Measurements from ENCODE around the gene SSPN.
"Not testable (repeated sequence)": the region's sequence is repeated elsewhere in the genome, so short reads cannot be mapped to it uniquely, and the experiment has no call there.

Gene SSPN

DNA sequence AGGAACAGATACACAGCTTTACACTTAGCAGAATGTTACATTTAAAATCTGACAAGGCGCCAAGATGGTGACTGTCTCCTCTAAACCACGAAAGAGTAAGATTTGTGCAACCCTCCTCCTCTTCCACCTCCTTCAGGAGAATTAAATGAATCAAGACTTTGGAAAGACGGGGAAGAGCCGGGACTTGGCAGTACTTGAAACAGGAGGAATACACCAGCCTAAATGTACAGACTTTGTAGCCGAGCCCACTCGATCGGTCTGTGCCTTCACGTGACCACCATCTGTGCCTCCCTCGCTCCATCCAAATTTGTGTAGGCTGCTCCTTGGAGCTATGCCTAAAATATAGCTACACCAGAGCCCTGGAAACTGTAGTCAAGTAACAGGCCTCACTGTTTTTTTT, 38.3 kb downstream of the SSPN start:
- H3K9me3 ChIP-seq (ENCODE audit: low read length), result no peaks in the 10 kb centered on the region
- H3K4me1 ChIP-seq (ENCODE audit: insufficient read depth, low read length), result peaks cover 10% of the 10 kb centered on the region
- no peak overlapping the region for H3K4me3 ChIP-seq (ENCODE audit: low read depth in 1 of 2, low read length in 2 of 2)
- H3K27me3 ChIP-seq (ENCODE audit: control insufficient read depth in 1 of 2, insufficient read depth in 2 of 2, low read length in 2 of 2), result no peaks in the 10 kb centered on the region
- H3K36me3 ChIP-seq (ENCODE audit: insufficient read depth, low read length), result no peaks in the 10 kb centered on the region
- H3K27ac ChIP-seq (ENCODE audit: low read depth, low read length), result peak overlapping the region; percentile 30
- no peak overlapping the region for H3K9ac ChIP-seq (ENCODE audit: low read length)

DNA sequence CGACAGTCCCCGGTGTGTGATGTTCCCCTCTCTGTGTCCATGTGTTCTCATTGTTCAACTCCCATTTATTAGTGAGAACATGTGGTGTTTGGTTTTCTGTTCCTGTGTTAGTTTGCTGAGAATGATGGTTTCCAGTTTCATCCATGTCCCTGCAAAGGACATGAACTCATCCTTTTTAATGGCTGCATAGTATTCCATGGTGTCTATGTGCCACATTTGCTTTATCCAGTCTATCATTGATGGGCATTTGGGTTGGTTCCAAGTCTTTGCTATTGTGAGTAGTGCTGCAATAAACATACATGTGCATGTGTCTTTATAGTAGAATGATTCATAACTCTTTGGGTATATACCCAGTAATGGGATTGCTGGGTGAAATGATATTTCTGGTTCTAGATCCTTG, 40.1 kb downstream of the SSPN start:
- not testable (repeated sequence) for H3K27ac ChIP-seq (ENCODE audit: low read depth, low read length); H3K27me3 ChIP-seq (ENCODE audit: control insufficient read depth in 1 of 2, insufficient read depth in 2 of 2, low read length in 2 of 2); H3K9ac ChIP-seq (ENCODE audit: low read length); H3K36me3 ChIP-seq (ENCODE audit: insufficient read depth, low read length); H3K4me3 ChIP-seq (ENCODE audit: low read depth in 1 of 2, low read length in 2 of 2); H3K9me3 ChIP-seq (ENCODE audit: low read length)
- H3K4me1 ChIP-seq (ENCODE audit: insufficient read depth, low read length), result peaks cover 27% of the 10 kb centered on the region

DNA sequence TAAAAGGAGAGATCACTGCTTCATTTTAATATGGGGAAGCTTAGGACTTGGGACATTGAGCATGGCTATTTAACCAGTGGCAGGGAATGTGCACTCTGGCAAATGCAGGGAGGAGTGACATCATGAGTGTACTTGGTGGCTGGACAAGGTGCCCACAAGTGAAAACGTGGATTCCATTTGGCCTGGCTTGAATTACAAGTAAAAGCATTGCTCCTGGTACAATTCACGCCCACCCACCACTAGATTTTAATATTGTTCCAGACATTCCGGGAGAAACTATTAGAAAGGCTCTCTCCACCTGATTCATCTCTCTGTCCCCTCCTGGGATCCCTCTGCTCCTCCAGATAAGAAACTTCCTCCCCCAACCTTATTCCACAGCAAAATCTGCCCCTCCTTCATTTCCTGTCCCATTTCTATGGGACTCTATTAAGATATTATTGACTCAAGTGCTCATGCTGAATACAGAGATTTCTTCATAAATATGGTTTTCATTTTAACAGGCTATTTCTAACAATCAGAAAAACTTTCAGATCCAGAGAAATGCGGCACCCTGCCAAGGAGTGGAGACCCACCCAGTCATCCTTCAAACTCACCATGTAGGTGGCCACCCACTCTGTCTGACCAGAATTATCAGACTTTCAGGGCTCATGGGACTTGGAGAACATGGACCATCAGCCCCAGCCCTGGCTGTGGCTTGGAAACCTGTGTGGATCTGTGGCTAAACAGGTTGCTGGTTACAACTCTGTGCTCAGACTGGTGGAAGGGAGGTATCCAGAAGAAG, 43.2 kb downstream of the SSPN start:
- H3K9me3 ChIP-seq (ENCODE audit: low read length), result no peaks in the 10 kb centered on the region
- H3K9ac ChIP-seq (ENCODE audit: low read length), result no peak overlapping the region
- H3K4me3 ChIP-seq (ENCODE audit: low read depth in 1 of 2, low read length in 2 of 2), result no peak overlapping the region
- no peak overlapping the region for H3K27ac ChIP-seq (ENCODE audit: low read depth, low read length)
- H3K4me1 ChIP-seq (ENCODE audit: insufficient read depth, low read length), result peaks cover 26% of the 10 kb centered on the region
- no peaks in the 10 kb centered on the region for H3K27me3 ChIP-seq (ENCODE audit: control insufficient read depth in 1 of 2, insufficient read depth in 2 of 2, low read length in 2 of 2)
- no peaks in the 10 kb centered on the region for H3K36me3 ChIP-seq (ENCODE audit: insufficient read depth, low read length)

GRCh38 chr12:26239122-26239851, 43.9 kb downstream of the SSPN start:
- H3K9ac ChIP-seq (ENCODE audit: low read length), result no peak overlapping the region
- no peaks in the 10 kb centered on the region for H3K36me3 ChIP-seq (ENCODE audit: insufficient read depth, low read length)
- no peak overlapping the region for H3K4me3 ChIP-seq (ENCODE audit: low read depth in 1 of 2, low read length in 2 of 2)
- H3K9me3 ChIP-seq (ENCODE audit: low read length), result no peaks in the 10 kb centered on the region
- H3K4me1 ChIP-seq (ENCODE audit: insufficient read depth, low read length), result peaks cover 19% of the 10 kb centered on the region
- H3K27ac ChIP-seq (ENCODE audit: low read depth, low read length), result no peak overlapping the region
- H3K27me3 ChIP-seq (ENCODE audit: control insufficient read depth in 1 of 2, insufficient read depth in 2 of 2, low read length in 2 of 2), result no peaks in the 10 kb centered on the region

GRCh38 chr12:26239852-26240815, 44.8 kb downstream of the SSPN start:
- no peak overlapping the region for H3K9ac ChIP-seq (ENCODE audit: low read length)
- no peaks in the 10 kb centered on the region for H3K36me3 ChIP-seq (ENCODE audit: insufficient read depth, low read length)
- peaks cover 19% of the 10 kb centered on the region for H3K4me1 ChIP-seq (ENCODE audit: insufficient read depth, low read length)
- no peak overlapping the region for H3K27ac ChIP-seq (ENCODE audit: low read depth, low read length)
- H3K9me3 ChIP-seq (ENCODE audit: low read length), result no peaks in the 10 kb centered on the region
- no peak overlapping the region for H3K4me3 ChIP-seq (ENCODE audit: low read depth in 1 of 2, low read length in 2 of 2)
- H3K27me3 ChIP-seq (ENCODE audit: control insufficient read depth in 1 of 2, insufficient read depth in 2 of 2, low read length in 2 of 2), result no peaks in the 10 kb centered on the region

DNA sequence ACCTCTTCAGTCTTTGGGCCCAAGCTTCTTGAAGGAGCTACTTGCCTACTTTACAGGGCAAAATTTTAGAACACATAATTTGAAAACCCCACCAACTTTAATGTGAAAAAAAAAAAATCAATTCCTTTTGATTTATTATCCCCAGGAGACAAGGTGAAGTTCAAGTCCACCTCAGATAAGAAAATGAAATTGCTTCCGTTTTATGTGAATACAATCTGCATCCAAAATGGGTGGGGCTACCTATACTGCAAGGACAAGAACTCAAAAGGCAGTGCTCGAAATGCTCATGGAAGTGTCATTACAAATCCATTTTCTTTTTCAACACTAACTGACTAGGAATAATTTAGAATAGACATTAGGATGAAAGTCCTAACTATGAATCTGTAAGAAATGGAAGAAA, 45.7 kb downstream of the SSPN start:
- no peaks in the 10 kb centered on the region for H3K27me3 ChIP-seq (ENCODE audit: control insufficient read depth in 1 of 2, insufficient read depth in 2 of 2, low read length in 2 of 2)
- H3K36me3 ChIP-seq (ENCODE audit: insufficient read depth, low read length), result no peaks in the 10 kb centered on the region
- peaks cover 19% of the 10 kb centered on the region for H3K4me1 ChIP-seq (ENCODE audit: insufficient read depth, low read length)
- H3K27ac ChIP-seq (ENCODE audit: low read depth, low read length), result no peak overlapping the region
- H3K9me3 ChIP-seq (ENCODE audit: low read length), result no peaks in the 10 kb centered on the region
- no peak overlapping the region for H3K9ac ChIP-seq (ENCODE audit: low read length)
- no peak overlapping the region for H3K4me3 ChIP-seq (ENCODE audit: low read depth in 1 of 2, low read length in 2 of 2)

DNA sequence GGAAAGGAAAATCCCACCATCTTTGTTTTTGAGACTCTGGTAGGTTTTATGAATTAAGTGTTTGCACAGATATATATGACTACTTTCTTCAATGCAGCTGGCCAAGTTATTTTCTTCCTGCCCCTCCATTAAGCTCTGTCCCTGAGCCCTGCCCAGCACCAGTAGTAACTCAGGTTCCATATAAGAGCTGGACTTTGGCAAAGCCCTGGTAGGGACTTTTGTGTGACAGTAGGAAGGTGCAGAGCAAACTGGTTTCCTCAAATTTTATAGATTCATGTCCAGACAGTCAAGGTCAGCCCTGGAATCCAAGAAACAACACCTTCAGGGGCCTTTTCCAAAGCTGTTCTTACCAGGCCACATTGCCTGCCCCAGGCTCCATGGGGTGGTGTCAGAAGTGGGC, 47.3 kb downstream of the SSPN start:
- Histone ChIP-seq H3K4me3 (ENCODE audit: low read depth in 1 of 2, low read length in 2 of 2) (no peak overlapping the region), H3K27me3 (ENCODE audit: control insufficient read depth in 1 of 2, insufficient read depth in 2 of 2, low read length in 2 of 2) (no peaks in the 10 kb centered on the region), H3K4me1 (ENCODE audit: insufficient read depth, low read length) (peaks cover 19% of the 10 kb centered on the region), H3K36me3 (ENCODE audit: insufficient read depth, low read length) (no peaks in the 10 kb centered on the region), H3K27ac (ENCODE audit: low read depth, low read length) (no peak overlapping the region), H3K9me3 (ENCODE audit: low read length) (no peaks in the 10 kb centered on the region), H3K9ac (ENCODE audit: low read length) (no peak overlapping the region)

GRCh38 chr12:26244503-26244902, 49.1 kb downstream of the SSPN start:
- H3K4me1 ChIP-seq (ENCODE audit: insufficient read depth, low read length), result peaks cover 11% of the 10 kb centered on the region
- H3K27me3 ChIP-seq (ENCODE audit: control insufficient read depth in 1 of 2, insufficient read depth in 2 of 2, low read length in 2 of 2), result no peaks in the 10 kb centered on the region
- no peak overlapping the region for H3K4me3 ChIP-seq (ENCODE audit: low read depth in 1 of 2, low read length in 2 of 2)
- H3K9ac ChIP-seq (ENCODE audit: low read length), result no peak overlapping the region
- no peak overlapping the region for H3K27ac ChIP-seq (ENCODE audit: low read depth, low read length)
- no peaks in the 10 kb centered on the region for H3K36me3 ChIP-seq (ENCODE audit: insufficient read depth, low read length)
- no peaks in the 10 kb centered on the region for H3K9me3 ChIP-seq (ENCODE audit: low read length)

DNA sequence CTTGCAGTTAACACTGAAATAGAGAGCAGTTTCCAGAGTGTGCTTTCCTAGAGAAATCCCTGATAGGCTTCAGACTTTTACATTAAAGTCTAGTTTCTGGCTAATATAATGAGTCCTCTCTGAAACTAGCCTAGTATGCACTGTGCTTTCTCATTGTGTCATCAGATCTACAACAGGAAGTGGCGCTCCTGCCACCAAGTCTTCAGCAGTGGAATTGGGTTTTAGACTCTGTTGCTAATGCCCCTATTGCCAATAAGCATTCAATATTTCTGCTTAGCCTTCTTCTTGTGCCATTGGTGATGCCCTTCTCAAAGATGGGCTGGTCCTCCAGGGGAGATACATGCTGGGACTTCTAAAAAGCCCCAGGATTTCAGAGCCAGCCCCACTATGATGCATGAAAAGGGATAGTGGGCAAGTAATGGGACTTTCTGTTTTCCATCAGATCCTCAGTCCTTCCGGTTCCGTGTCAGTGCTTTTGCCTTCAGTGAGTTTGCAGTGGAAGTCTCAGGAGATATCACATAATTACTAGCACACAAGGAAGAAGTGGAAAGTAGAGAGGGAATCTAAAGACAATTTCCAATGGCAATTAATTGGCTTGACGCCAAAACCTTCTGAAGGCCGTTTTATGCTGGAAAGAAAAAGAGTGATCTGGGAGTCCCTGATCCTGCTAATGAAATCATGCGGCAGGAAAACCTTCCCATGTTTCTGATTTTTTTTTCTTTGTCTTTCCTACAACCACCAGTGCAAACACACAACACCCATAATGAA, 50.0 kb downstream of the SSPN start:
- Histone ChIP-seq H3K4me3 (ENCODE audit: low read depth in 1 of 2, low read length in 2 of 2) (no peak overlapping the region), H3K4me1 (ENCODE audit: insufficient read depth, low read length) (peaks cover 3% of the 10 kb centered on the region), H3K27ac (ENCODE audit: low read depth, low read length) (no peak overlapping the region), H3K9ac (ENCODE audit: low read length) (no peak overlapping the region), H3K27me3 (ENCODE audit: control insufficient read depth in 1 of 2, insufficient read depth in 2 of 2, low read length in 2 of 2) (no peaks in the 10 kb centered on the region), H3K9me3 (ENCODE audit: low read length) (no peaks in the 10 kb centered on the region), H3K36me3 (ENCODE audit: insufficient read depth, low read length) (no peaks in the 10 kb centered on the region)

GRCh38 chr12:26246483-26247164, 51.3 kb downstream of the SSPN start:
- H3K4me3 ChIP-seq (ENCODE audit: low read depth in 1 of 2, low read length in 2 of 2), result no peak overlapping the region
- H3K27ac ChIP-seq (ENCODE audit: low read depth, low read length), result no peak overlapping the region
- no peaks in the 10 kb centered on the region for H3K4me1 ChIP-seq (ENCODE audit: insufficient read depth, low read length)
- no peaks in the 10 kb centered on the region for H3K9me3 ChIP-seq (ENCODE audit: low read length)
- H3K27me3 ChIP-seq (ENCODE audit: control insufficient read depth in 1 of 2, insufficient read depth in 2 of 2, low read length in 2 of 2), result no peaks in the 10 kb centered on the region
- H3K9ac ChIP-seq (ENCODE audit: low read length), result no peak overlapping the region
- no peaks in the 10 kb centered on the region for H3K36me3 ChIP-seq (ENCODE audit: insufficient read depth, low read length)
